GM23338 (cell line): ENCODE data around the gene SERPINA3. TPM values are rescaled to one million over a fixed set of nuclear protein-coding genes. Genes with fewer than 3 reads are reported as not detected.

Experiments used
- ATAC-seq: fragments of 200-7000 bp; cut with Tn5 transposase; 3 replicates; pipeline ENCODE4 v1.9.1; 2020
- DNase-seq: peaks from one replicate; pipeline ENCODE4 v3.0.0-alpha.2; 2015; ENCODE audit warnings: low spot score
- H2AFZ ChIP-seq: fragments of 200-600 bp; sonication (generic); 2 replicates; pipeline ENCODE4 v1.8.0; 2016; ENCODE audit warnings: antibody characterized with exemption, mild to moderate bottlenecking, moderate library complexity
- H3F3A ChIP-seq: fragments of 200-600 bp; sonication (generic); replicated peaks from 2 replicates; pipeline ENCODE4 v1.8.0; 2017; ENCODE audit warnings: antibody characterized with exemption, mixed run types, low read depth
- H3K27ac ChIP-seq: fragments of 200-600 bp; sonication (generic); 2 replicates; pipeline ENCODE4 v1.6.1; 2016; ENCODE audit warnings: low read depth
- H3K27me3 ChIP-seq: fragments of 200-600 bp; sonication (generic); 2 replicates; pipeline ENCODE4 v1.8.0; 2016; ENCODE audit warnings: mild to moderate bottlenecking, mixed run types, moderate library complexity; ENCODE audit not compliant: insufficient read depth
- H3K36me3 ChIP-seq: fragments of 200-600 bp; sonication (generic); 2 replicates; pipeline ENCODE4 v1.8.0; 2016; ENCODE audit warnings: mild to moderate bottlenecking; ENCODE audit not compliant: insufficient read depth
- H3K4me1 ChIP-seq: fragments of 200-600 bp; sonication (generic); 2 replicates; pipeline ENCODE4 v1.8.0; 2016; ENCODE audit warnings: mild to moderate bottlenecking, moderate library complexity; ENCODE audit not compliant: insufficient read depth
- H3K4me2 ChIP-seq: fragments of 200-600 bp; sonication (generic); 2 replicates; pipeline ENCODE4 v1.7.1; 2017; ENCODE audit warnings: mixed run types
- H3K4me3 ChIP-seq: fragments of 200-600 bp; sonication (generic); 2 replicates; pipeline ENCODE4 v1.6.1; 2016; ENCODE audit warnings: mixed run types
- H3K79me2 ChIP-seq: fragments of 200-600 bp; sonication (generic); replicated peaks from 2 replicates; pipeline ENCODE4 v1.8.0; 2017; ENCODE audit warnings: mild to moderate bottlenecking; ENCODE audit not compliant: insufficient read depth
- H3K9me2 ChIP-seq: fragments of 200-600 bp; sonication (generic); 2 replicates; pipeline ENCODE4 v1.8.0; 2017; ENCODE audit not compliant: insufficient read depth
- H4K20me1 ChIP-seq: fragments of 200-600 bp; sonication (generic); replicated peaks from 2 replicates; pipeline ENCODE4 v1.8.0; 2017; ENCODE audit warnings: mild to moderate bottlenecking; ENCODE audit not compliant: insufficient read depth
- H3K27ac Mint-ChIP-seq: 2 replicates; pipeline ENCODE4 v1.8.0; 2020; ENCODE audit warnings: inconsistent platforms, mild to moderate bottlenecking, moderate library complexity, mixed read lengths
- H3K27me3 Mint-ChIP-seq: 3 replicates; pipeline ENCODE4 v1.8.0; 2022; ENCODE audit warnings: low read depth, mild to moderate bottlenecking, moderate library complexity, mixed read lengths, inconsistent platforms; ENCODE audit not compliant: insufficient read depth, poor library complexity
- H3K36me3 Mint-ChIP-seq: 3 replicates; pipeline ENCODE4 v1.8.0; 2021; ENCODE audit warnings: low read depth, mild to moderate bottlenecking, inconsistent platforms, moderate library complexity, mixed read lengths
- H3K4me1 Mint-ChIP-seq: 3 replicates; pipeline ENCODE4 v1.8.0; 2020; ENCODE audit warnings: mild to moderate bottlenecking, inconsistent platforms, mixed read lengths
- H3K4me3 Mint-ChIP-seq: 3 replicates; pipeline ENCODE4 v1.8.0; 2021; ENCODE audit warnings: moderate library complexity, mild to moderate bottlenecking, inconsistent platforms, mixed read lengths
- H3K9me3 Mint-ChIP-seq: 3 replicates; pipeline ENCODE4 v1.8.0; 2020; ENCODE audit warnings: moderate library complexity, mild to moderate bottlenecking, inconsistent platforms, mixed read lengths
- REST ChIP-seq: IDR thresholded peaks from one replicate; pipeline ENCODE4 v1.6.1; 2018; ENCODE audit warnings: antibody characterized with exemption; ENCODE audit not compliant: unreplicated experiment
- polyA plus RNA-seq: library from polyadenylated mRNA; unstranded; fragments of >200 nt; fragmentation: Nextera tagmentation; extraction: Ambion mirVana; gene quantifications from 2 replicates; pipeline ENCODE4 v1.2.1, GENCODE V29; 2016
- total RNA-seq: library from RNA; depleted of rRNA; stranded (reverse); fragments of >200 nt; shearing (Covaris generic); gene quantifications from 2 replicates; pipeline ENCODE4 v1.2.3, GENCODE V29; 2014
- TF ChIP-seq, protein P1 (sequence below): fragments of 250-450 bp; sonication (Bioruptor Pico); IDR thresholded peaks from 2 replicates; pipeline ENCODE4 v1.5.0; 2020; ENCODE audit warnings: mild to moderate bottlenecking, moderate library complexity
- TF ChIP-seq, protein P2 (sequence below): IDR thresholded peaks from 2 replicates; pipeline ENCODE4 v1.6.1; 2016; ENCODE audit warnings: antibody characterized with exemption

The SERPINA3 gene
- total and polyA plus RNA-seq, 2 experiments from 2014 or later, result not detected

GRCh38 chr14:94644102-94644535, 31.9 kb downstream of the SERPINA3 start:
- Histone ChIP-seq H3K27me3 (no peaks in the 10 kb centered on the region), H3K4me3 (no peak overlapping the region), H3K79me2 (no peaks in the 10 kb centered on the region), H3K27ac (no peak overlapping the region), H3K4me2 (no peak overlapping the region), H3K9me2 (0 out of 2 replicates have a peak, but pooled peaks cover 5% of the 10 kb centered on the region), H2AFZ (no peak overlapping the region), H3K36me3 (no peaks in the 10 kb centered on the region), H4K20me1 (no peaks in the 10 kb centered on the region), H3K4me1 (no peaks in the 10 kb centered on the region), H3F3A (no peaks in the 10 kb centered on the region)
- Mint-ChIP-seq H3K27ac (no peak overlapping the region), H3K9me3 (peaks cover 9% of the 10 kb centered on the region), H3K4me3 (no peak overlapping the region), H3K27me3 (peaks cover 6% of the 10 kb centered on the region), H3K4me1 (no peaks in the 10 kb centered on the region), H3K36me3 (no peaks in the 10 kb centered on the region; the same call in 2 of the 3 replicates)
- no peak for DNase-seq
- ATAC-seq, result no peak
- TF ChIP-seq, protein P1, sequence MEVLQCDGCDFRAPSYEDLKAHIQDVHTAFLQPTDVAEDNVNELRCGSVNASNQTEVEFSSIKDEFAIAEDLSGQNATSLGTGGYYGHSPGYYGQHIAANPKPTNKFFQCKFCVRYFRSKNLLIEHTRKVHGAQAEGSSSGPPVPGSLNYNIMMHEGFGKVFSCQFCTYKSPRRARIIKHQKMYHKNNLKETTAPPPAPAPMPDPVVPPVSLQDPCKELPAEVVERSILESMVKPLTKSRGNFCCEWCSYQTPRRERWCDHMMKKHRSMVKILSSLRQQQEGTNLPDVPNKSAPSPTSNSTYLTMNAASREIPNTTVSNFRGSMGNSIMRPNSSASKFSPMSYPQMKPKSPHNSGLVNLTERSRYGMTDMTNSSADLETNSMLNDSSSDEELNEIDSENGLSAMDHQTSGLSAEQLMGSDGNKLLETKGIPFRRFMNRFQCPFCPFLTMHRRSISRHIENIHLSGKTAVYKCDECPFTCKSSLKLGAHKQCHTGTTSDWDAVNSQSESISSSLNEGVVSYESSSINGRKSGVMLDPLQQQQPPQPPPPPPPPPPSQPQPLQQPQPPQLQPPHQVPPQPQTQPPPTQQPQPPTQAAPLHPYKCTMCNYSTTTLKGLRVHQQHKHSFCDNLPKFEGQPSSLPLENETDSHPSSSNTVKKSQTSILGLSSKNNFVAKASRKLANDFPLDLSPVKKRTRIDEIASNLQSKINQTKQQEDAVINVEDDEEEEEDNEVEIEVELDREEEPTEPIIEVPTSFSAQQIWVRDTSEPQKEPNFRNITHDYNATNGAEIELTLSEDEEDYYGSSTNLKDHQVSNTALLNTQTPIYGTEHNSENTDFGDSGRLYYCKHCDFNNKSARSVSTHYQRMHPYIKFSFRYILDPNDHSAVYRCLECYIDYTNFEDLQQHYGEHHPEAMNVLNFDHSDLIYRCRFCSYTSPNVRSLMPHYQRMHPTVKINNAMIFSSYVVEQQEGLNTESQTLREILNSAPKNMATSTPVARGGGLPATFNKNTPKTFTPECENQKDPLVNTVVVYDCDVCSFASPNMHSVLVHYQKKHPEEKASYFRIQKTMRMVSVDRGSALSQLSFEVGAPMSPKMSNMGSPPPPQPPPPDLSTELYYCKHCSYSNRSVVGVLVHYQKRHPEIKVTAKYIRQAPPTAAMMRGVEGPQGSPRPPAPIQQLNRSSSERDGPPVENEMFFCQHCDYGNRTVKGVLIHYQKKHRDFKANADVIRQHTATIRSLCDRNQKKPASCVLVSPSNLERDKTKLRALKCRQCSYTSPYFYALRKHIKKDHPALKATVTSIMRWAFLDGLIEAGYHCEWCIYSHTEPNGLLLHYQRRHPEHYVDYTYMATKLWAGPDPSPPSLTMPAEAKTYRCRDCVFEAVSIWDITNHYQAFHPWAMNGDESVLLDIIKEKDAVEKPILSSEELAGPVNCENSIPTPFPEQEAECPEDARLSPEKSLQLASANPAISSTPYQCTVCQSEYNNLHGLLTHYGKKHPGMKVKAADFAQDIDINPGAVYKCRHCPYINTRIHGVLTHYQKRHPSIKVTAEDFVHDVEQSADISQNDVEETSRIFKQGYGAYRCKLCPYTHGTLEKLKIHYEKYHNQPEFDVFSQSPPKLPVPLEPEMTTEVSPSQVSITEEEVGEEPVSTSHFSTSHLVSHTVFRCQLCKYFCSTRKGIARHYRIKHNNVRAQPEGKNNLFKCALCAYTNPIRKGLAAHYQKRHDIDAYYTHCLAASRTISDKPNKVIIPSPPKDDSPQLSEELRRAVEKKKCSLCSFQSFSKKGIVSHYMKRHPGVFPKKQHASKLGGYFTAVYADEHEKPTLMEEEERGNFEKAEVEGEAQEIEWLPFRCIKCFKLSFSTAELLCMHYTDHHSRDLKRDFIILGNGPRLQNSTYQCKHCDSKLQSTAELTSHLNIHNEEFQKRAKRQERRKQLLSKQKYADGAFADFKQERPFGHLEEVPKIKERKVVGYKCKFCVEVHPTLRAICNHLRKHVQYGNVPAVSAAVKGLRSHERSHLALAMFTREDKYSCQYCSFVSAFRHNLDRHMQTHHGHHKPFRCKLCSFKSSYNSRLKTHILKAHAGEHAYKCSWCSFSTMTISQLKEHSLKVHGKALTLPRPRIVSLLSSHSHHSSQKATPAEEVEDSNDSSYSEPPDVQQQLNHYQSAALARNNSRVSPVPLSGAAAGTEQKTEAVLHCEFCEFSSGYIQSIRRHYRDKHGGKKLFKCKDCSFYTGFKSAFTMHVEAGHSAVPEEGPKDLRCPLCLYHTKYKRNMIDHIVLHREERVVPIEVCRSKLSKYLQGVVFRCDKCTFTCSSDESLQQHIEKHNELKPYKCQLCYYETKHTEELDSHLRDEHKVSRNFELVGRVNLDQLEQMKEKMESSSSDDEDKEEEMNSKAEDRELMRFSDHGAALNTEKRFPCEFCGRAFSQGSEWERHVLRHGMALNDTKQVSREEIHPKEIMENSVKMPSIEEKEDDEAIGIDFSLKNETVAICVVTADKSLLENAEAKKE, result no peak
- no peak for TF ChIP-seq REST
- TF ChIP-seq, protein P2, sequence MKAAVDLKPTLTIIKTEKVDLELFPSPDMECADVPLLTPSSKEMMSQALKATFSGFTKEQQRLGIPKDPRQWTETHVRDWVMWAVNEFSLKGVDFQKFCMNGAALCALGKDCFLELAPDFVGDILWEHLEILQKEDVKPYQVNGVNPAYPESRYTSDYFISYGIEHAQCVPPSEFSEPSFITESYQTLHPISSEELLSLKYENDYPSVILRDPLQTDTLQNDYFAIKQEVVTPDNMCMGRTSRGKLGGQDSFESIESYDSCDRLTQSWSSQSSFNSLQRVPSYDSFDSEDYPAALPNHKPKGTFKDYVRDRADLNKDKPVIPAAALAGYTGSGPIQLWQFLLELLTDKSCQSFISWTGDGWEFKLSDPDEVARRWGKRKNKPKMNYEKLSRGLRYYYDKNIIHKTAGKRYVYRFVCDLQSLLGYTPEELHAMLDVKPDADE, result no peak
